GM18858 (cell line): ENCODE results near the gene ZNF518A.
"Not testable (repeated sequence)": the region's sequence is repeated elsewhere in the genome, so short reads cannot be mapped to it uniquely, and the experiment has no call there.

Experiments
- ATAC-seq: cut with Tn5 transposase; IDR thresholded peaks from one replicate; pipeline ENCODE4 v1.9.1; 2021; ENCODE audit not compliant: unreplicated experiment

The ZNF518A gene

GRCh38 chr10:96131621-96132020, 1.5 kb downstream of the ZNF518A start:
- ATAC-seq = no peak

GRCh38 chr10:96133135-96133534, 3.0 kb downstream of the ZNF518A start:
- no peak for ATAC-seq

GRCh38 chr10:96136810-96137209, 6.7 kb downstream of the ZNF518A start:
- no peak for ATAC-seq

- ATAC-seq = no peak
Measured at GRCh38 chr10:96137567-96137966, 7.5 kb downstream of the ZNF518A start.

- ATAC-seq = peak; percentile 94
Measured at GRCh38 chr10:96138102-96138501, 8.0 kb downstream of the ZNF518A start.

GRCh38 chr10:96152437-96152836, 22.3 kb downstream of the ZNF518A start:
- no peak for ATAC-seq

GRCh38 chr10:96153070-96153469, 23.0 kb downstream of the ZNF518A start:
- no peak for ATAC-seq

- ATAC-seq = no peak
Measured at GRCh38 chr10:96165726-96166125, 35.6 kb downstream of the ZNF518A start.

GRCh38 chr10:96168546-96168945, 38.4 kb downstream of the ZNF518A start:
- ATAC-seq = no peak

- no peak for ATAC-seq
Measured at GRCh38 chr10:96170230-96170629, 40.1 kb downstream of the ZNF518A start.

GRCh38 chr10:96172666-96173065, 42.6 kb downstream of the ZNF518A start:
- ATAC-seq = no peak

- no peak for ATAC-seq
Measured at GRCh38 chr10:96176985-96177384, 46.9 kb downstream of the ZNF518A start.

- no peak for ATAC-seq
Measured at GRCh38 chr10:96188421-96188820, 58.3 kb downstream of the ZNF518A start.

GRCh38 chr10:96188916-96189315, 58.8 kb downstream of the ZNF518A start:
- ATAC-seq = no peak

- ATAC-seq = not testable (repeated sequence)
Measured at GRCh38 chr10:96189505-96189904, 59.4 kb downstream of the ZNF518A start.

GRCh38 chr10:96201525-96201924, 71.4 kb downstream of the ZNF518A start:
- no peak for ATAC-seq

- no peak for ATAC-seq
Measured at GRCh38 chr10:96205580-96205979, 75.5 kb downstream of the ZNF518A start.

- peak; percentile 78 for ATAC-seq
Measured at GRCh38 chr10:96208271-96208670, 78.2 kb downstream of the ZNF518A start.

- no peak for ATAC-seq
Measured at GRCh38 chr10:96208946-96209345, 78.8 kb downstream of the ZNF518A start.

GRCh38 chr10:96211764-96212163, 81.7 kb downstream of the ZNF518A start:
- ATAC-seq = no peak

GRCh38 chr10:96212911-96213310, 82.8 kb downstream of the ZNF518A start:
- ATAC-seq = no peak
